ENCODE data around the gene LTBP4.
"Not testable (repeated sequence)": the region's sequence is repeated elsewhere in the genome, so short reads cannot be mapped to it uniquely, and the experiment has no call there.

Gene LTBP4

GRCh38 chr19:40620161-40620485 is 19.0 kb downstream of the LTBP4 start:
- no peak overlapping the region for H3K4me3 ChIP-seq (ENCODE audit: low read depth, low read length)
- no peak for DNase-seq
- H3K27me3 ChIP-seq (ENCODE audit: insufficient read depth, low read depth, severe bottlenecking): no peaks in the 10 kb centered on the region
- no peak for TF ChIP-seq CTCF (IDR thresholded peaks at IDR 0.05; ENCODE audit: low read depth, low read length)
- H3K9me3 ChIP-seq (ENCODE audit: severe bottlenecking): no peaks in the 10 kb centered on the region
- peaks cover 59% of the 10 kb centered on the region for H3K36me3 ChIP-seq
- no peak overlapping the region for H3K27ac ChIP-seq

GRCh38 chr19:40621283-40621682 is 20.1 kb downstream of the LTBP4 start:
- DNase-seq: no peak
- peaks cover 59% of the 10 kb centered on the region for H3K36me3 ChIP-seq
- TF ChIP-seq CTCF (IDR thresholded peaks at IDR 0.05; ENCODE audit: low read depth, low read length): no peak
- no peak overlapping the region for H3K4me3 ChIP-seq (ENCODE audit: low read depth, low read length)
- no peaks in the 10 kb centered on the region for H3K9me3 ChIP-seq (ENCODE audit: severe bottlenecking)
- H3K27ac ChIP-seq: no peak overlapping the region
- H3K27me3 ChIP-seq (ENCODE audit: insufficient read depth, low read depth, severe bottlenecking): no peaks in the 10 kb centered on the region

- Histone ChIP-seq H3K27me3 (ENCODE audit: insufficient read depth, low read depth, severe bottlenecking) (no peaks in the 10 kb centered on the region), H3K36me3 (peaks cover 56% of the 10 kb centered on the region), H3K9me3 (ENCODE audit: severe bottlenecking) (no peaks in the 10 kb centered on the region), H3K4me3 (ENCODE audit: low read depth, low read length) (no peak overlapping the region), H3K27ac (no peak overlapping the region)
- DNase-seq: no peak
- TF ChIP-seq CTCF (IDR thresholded peaks at IDR 0.05; ENCODE audit: low read depth, low read length): no peak
Measured at GRCh38 chr19:40621966-40622772, 21.0 kb downstream of the LTBP4 start.

GRCh38 chr19:40622773-40623075 is 21.6 kb downstream of the LTBP4 start:
- peaks cover 60% of the 10 kb centered on the region for H3K36me3 ChIP-seq
- H3K9me3 ChIP-seq (ENCODE audit: severe bottlenecking): no peaks in the 10 kb centered on the region
- no peak overlapping the region for H3K4me3 ChIP-seq (ENCODE audit: low read depth, low read length)
- TF ChIP-seq CTCF (IDR thresholded peaks at IDR 0.05; ENCODE audit: low read depth, low read length): no peak
- no peak overlapping the region for H3K27ac ChIP-seq
- DNase-seq: no peak
- no peaks in the 10 kb centered on the region for H3K27me3 ChIP-seq (ENCODE audit: insufficient read depth, low read depth, severe bottlenecking)

GRCh38 chr19:40623403-40624251 is 22.5 kb downstream of the LTBP4 start:
- H3K27me3 ChIP-seq (ENCODE audit: insufficient read depth, low read depth, severe bottlenecking): no peaks in the 10 kb centered on the region
- DNase-seq: peak; percentile 57
- no peaks in the 10 kb centered on the region for H3K9me3 ChIP-seq (ENCODE audit: severe bottlenecking)
- H3K36me3 ChIP-seq: peaks cover 65% of the 10 kb centered on the region
- H3K27ac ChIP-seq: no peak overlapping the region
- no peak overlapping the region for H3K4me3 ChIP-seq (ENCODE audit: low read depth, low read length)
- TF ChIP-seq CTCF (IDR thresholded peaks at IDR 0.05; ENCODE audit: low read depth, low read length): no peak

- not testable (repeated sequence) for H3K27ac ChIP-seq; DNase-seq; H3K9me3 ChIP-seq (ENCODE audit: severe bottlenecking); H3K4me3 ChIP-seq (ENCODE audit: low read depth, low read length); H3K27me3 ChIP-seq (ENCODE audit: insufficient read depth, low read depth, severe bottlenecking)
- peaks cover 69% of the 10 kb centered on the region for H3K36me3 ChIP-seq
Measured at GRCh38 chr19:40624369-40625153, 23.4 kb downstream of the LTBP4 start.

Data from WERI-Rb-1 (cell line).